Endometrium (tissue), 2 donors: ENCODE results near the gene CRY2.
A peak's percentile ranks its signal among the peaks of the same experiment; 100 is the strongest.
"Not testable (repeated sequence)": the region's sequence is repeated elsewhere in the genome, so short reads cannot be mapped to it uniquely, and the experiment has no call there.

Experiments
- FAIRE-seq: peaks from 2 replicates; lab custom pipeline; 2012; peaks lifted over from hg19 to GRCh38; lab: Jason Lieb, UNC
- donor health status: control.
- donor health status: control.

The CRY2 gene

GRCh38 chr11:45811571-45812290 lies 35.5 kb upstream of the CRY2 start:
- FAIRE-seq: no peak

GRCh38 chr11:45812581-45813548 lies 34.4 kb upstream of the CRY2 start:
- no peak for FAIRE-seq

DNA sequence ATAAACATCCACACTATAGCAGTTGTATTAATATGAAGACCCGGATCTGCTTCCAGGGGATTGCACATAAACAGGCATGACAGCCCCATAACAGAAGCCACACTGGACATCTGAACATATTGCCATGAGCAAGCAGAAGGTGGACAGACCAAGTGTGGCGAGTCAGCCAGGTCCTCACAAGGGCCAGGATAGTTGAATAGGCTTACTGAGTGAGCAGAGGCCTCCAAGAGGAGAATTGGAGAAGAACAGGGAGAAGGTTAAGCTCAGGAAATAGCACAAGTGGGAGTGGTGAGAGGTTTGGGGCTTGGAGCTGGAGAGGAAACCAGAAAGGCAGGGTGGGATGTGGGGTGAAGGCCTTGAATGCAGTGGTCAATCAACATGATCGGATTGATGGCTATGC lies 31.5 kb upstream of the CRY2 start:
- FAIRE-seq: no peak

DNA sequence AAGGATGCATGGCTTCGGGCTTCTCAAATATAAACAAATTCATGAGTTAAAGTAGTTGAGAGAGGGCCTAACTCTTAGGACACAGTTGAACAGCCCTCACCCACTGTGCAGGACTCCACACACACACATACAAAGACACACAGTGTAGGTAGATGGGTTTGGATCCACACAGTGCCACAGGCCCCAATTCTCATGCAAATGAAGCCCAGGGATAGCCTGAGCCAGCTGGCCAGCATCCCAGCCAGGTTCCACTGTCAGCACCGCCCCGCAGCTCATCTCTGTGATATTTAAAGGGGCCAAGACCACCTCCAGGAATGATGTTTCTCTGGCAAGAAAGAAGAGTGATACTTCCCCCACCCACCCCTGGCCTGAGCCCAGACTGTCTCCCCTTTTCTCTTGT lies 30.7 kb upstream of the CRY2 start:
- FAIRE-seq: no peak

DNA sequence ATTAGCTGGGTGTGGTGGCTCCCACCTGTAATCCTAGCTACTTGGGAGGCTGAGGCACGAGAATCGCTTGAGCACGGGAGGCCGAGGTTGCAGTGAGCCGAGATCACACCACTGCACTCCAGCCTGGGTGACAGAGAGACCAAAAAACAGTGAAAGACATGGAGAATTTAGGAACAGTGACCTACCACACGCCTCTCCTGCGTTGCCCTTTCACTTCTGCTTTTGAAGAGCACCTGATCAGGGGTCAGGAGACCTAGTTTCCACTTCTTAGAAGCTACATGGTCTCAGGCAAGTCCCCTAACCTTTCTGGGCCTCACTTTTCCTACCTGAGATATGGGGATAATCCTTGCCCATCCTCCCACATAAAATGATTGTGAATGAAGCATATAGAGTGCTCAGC lies 30.1 kb upstream of the CRY2 start:
- no peak for FAIRE-seq

- FAIRE-seq: no peak
Observed at GRCh38 chr11:45818961-45819605, 28.2 kb upstream of the CRY2 start.

- FAIRE-seq: no peak
Observed at GRCh38 chr11:45820211-45820857, 26.9 kb upstream of the CRY2 start.

- peak; percentile 100 for FAIRE-seq
Observed at GRCh38 chr11:45826492-45826891, 20.8 kb upstream of the CRY2 start.

DNA sequence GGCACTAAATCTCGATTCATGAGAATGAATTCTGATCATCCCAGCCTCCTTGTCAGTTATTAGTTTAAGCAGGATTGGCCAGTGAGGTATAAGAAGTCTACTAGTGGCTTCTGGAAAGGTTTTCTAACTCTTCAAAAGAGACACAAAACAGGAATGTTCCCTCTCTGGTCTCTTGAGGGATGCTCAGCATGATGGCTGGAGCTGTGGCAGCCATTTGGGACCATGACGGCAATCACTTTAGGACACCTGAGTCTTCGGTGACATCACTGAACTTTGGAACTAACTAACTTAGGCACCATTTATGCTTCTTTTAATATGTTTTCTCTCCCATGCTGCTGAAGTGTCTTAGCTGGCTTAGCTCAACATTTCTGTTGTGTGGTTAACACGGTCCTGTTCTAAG lies 20.2 kb upstream of the CRY2 start:
- no peak for FAIRE-seq

DNA sequence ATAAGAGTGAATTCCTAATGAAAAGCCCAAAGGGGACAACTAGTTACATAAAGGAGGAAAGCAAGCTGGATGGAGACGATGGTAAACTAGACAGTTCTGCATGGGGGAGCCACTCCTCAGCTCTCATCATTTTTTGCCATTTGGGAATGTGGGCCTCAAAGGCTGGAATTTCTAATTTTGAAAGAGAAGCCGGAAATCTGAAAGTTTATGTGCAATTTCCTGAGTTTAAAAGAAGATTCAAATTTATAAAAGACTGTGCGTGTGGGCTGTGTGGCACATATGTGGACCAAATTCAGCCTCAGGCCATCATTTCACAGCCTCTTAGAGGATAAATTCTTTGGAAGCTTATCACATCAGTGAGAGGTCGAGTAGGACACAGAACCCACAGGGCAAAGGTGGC lies 18.3 kb upstream of the CRY2 start:
- FAIRE-seq: no peak

- no peak for FAIRE-seq
Observed at GRCh38 chr11:45830596-45830995, 16.7 kb upstream of the CRY2 start.

DNA sequence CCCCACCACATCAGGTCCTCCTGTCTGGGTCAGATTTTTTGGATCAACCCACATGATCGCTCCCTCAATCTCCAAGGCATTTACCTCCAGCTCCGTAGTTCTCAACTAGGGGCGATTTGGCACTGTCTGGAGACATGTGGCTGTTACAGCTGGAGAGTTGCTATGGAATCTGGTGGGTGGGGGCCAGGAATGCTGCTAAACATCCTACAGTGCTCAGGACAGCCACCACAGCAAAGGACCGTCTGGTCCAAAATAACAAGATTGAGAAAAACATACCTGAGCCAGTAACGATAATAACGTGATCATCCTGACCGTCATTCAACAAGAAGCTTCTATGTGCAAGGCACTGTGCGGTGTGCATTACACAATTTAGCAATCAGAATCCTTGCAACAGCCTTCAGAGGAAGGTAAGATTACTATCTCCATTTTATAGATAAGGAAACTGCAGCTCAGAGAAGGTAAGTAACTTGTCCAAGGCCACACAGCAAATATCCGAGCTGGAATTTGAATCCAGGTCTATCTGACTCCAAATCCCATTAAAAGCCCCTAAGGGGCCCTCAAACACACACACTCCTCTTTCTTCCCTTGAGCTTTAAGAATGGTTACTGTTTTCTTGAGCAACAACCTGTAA lies 14.3 kb upstream of the CRY2 start:
- no peak for FAIRE-seq

GRCh38 chr11:45833761-45834160 lies 13.5 kb upstream of the CRY2 start:
- no peak for FAIRE-seq

GRCh38 chr11:45834298-45834756 lies 12.9 kb upstream of the CRY2 start:
- no peak for FAIRE-seq

DNA sequence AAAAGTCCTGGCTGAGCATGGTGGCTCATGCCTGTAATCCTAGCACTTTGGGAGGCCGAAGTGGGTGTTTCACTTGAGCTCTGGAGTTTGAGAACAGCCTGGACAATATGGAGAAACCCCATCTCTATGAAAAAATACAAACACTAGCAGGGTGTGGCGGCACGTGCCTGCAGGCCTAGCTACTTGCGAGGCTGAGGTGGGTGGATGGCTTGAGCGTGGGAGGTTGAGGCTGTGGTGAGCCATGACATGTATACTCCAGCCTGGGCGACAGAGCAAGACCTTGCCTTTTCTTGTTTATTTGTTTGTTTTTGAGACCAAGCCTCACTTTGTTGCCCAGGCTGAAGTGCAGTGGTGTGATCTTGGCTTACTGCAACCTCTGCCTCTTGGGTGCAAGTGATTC lies 8.1 kb upstream of the CRY2 start:
- no peak for FAIRE-seq

GRCh38 chr11:45840251-45840650 lies 7.0 kb upstream of the CRY2 start:
- FAIRE-seq: not testable (repeated sequence)

GRCh38 chr11:45843158-45843924 lies 3.9 kb upstream of the CRY2 start:
- peak; percentile 4 for FAIRE-seq

DNA sequence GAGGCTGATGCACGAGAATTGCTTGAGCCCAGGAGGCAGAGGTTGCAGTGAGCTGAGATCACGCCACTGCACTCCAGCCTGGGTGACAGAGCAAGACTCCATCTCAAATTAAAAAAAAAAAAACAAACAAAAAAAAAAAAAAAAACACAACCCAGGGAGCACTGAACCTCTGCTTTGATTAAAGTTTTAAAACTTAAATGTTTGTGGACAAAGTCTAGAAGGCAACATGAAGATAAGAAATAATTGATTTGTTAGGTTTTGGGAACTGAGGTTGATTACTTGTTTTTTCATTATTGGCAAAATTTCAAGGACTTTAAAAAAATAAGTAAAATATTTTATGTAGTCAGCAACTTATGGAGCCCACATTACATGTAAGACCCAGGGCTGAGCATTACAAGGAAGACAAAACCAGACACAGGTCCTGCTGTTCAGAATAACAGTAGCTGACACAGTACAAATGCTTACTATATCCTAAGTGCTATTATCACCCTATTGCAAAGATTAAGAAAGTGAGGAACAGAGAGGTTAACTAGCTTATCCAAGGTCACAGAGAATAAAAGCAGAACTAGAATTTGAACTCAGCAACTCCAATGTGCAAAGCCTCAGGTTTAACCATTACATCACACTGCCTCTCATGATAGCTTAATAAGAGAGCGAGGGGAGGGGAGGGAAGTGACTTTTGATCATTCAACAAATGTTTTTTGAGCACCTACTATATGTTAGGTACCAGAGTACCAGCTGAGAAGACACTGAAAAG lies 2.3 kb upstream of the CRY2 start:
- no peak for FAIRE-seq

DNA sequence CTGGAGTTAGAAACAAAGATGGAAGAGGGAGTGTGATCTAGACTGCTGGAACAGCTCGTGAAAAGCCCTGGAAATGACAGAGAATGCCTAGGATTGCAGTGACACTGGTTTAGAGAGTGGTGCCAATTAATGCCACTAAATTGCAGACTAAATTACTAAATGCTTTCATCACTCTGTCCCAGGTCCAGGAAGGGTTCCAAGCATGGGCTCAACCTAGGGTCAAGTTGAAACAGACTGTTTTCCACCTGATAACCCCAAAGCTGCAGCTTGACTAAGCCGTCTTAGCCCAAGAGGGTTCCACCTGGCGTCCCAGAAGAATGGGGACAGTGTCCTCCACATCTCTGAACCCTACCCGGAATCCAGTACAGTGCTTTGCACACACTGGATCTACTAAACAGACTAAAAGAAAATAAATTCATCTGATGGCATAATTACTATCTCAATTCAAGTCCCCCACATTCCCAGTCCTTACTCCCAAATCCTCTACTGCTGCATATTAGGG lies 1.1 kb upstream of the CRY2 start:
- no peak for FAIRE-seq

- no peak for FAIRE-seq
Observed at GRCh38 chr11:45847911-45848316, 639 bp downstream of the CRY2 start.
